Natural killer cell treated with Interleukin-12 subunit alpha and Interleukin-12 subunit beta and Interleukin-15 and Interleukin-18, amount 100 ng/mL, for 72 hours (primary cell): Measurements from ENCODE around the gene BCLAF1. TPM values are rescaled to one million over a fixed set of nuclear protein-coding genes. Genes with fewer than 3 reads are reported as not detected.
"Not testable (repeated sequence)": the region's sequence is repeated elsewhere in the genome, so short reads cannot be mapped to it uniquely, and the experiment has no call there.

Experiments used
- ATAC-seq, 2 donors: fragments of 150-1000 bp; cut with Tn5 transposase in 1 of 2; sonication (Bioruptor Pico), chemical (Tn5 transposase) in 1 of 2; 2 replicates each; pipeline ENCODE4 v1.10.0; 2021
- DNase-seq: peaks from one replicate; pipeline ENCODE4 v3.0.0; 2022; ENCODE audit warnings: low spot score
- H3K27ac Mint-ChIP-seq, 2 donors: 1 replicate in 1 of 2; 2 replicates in 1 of 2; pipeline ENCODE4 v1.8.0; 2022; ENCODE audit warnings: mixed read lengths in 2 of 2, mild to moderate bottlenecking in 1 of 2, moderate library complexity in 1 of 2
- H3K27me3 Mint-ChIP-seq, 2 donors: 1 replicate in 1 of 2; 2 replicates in 1 of 2; pipeline ENCODE4 v1.8.0; 2022; ENCODE audit warnings: mixed read lengths in 2 of 2
- H3K36me3 Mint-ChIP-seq: one replicate; pipeline ENCODE4 v1.8.0; 2022; ENCODE audit warnings: mixed read lengths
- H3K4me1 Mint-ChIP-seq, 2 donors: 1 replicate in 1 of 2; 2 replicates in 1 of 2; pipeline ENCODE4 v1.8.0; 2022; ENCODE audit warnings: low read depth in 2 of 2, mixed read lengths in 2 of 2, mild to moderate bottlenecking in 1 of 2
- H3K4me3 Mint-ChIP-seq: one replicate; pipeline ENCODE4 v1.8.0; 2022; ENCODE audit warnings: mixed read lengths
- H3K9me3 Mint-ChIP-seq: 2 replicates; pipeline ENCODE4 v1.8.0; 2022; ENCODE audit warnings: mixed read lengths
- total RNA-seq, 2 donors: library from RNA; stranded (reverse); gene quantifications; one replicate each; pipeline ENCODE4 v1.2.3, GENCODE V29; 2022

The BCLAF1 gene
- total RNA-seq, 2 donors from 2014 or later, result 200 to 203 TPM

DNA sequence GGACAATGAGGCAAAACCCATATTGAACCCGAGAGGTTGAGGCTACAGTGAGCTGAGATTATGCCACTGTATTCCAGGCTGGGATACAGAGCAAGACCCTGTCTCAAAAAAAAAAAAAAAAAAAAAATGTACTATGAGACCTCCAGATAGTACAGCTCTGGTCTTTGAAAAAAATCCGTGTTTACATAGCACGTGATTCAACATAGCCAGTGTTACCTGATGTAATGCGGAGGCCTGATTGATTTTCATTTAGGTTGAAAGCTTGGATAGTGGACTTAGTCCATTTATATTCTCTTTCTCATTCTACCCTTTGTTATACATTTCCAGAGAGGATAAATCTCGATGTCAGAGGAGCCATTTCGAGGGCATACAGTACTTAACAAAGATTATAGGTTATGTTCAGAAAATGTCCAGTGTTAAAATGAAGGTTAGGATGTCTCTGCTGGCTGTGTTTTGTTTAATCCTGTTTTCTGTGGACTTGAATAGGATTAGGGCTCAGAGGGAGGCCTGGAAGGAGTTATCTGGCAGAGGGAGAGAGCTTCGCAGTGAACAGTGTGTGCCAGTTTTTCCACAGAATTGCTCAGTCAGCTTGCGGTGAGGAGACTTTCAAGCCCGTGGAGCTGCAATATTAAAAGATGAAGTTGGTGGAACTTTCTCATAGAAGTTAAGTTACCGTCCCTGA is 33.9 kb upstream of the BCLAF1 start:
- no peak overlapping the region for H3K4me3 Mint-ChIP-seq
- H3K4me1 Mint-ChIP-seq, result no peaks in the 10 kb centered on the region
- H3K9me3 Mint-ChIP-seq, result no peaks in the 10 kb centered on the region
- H3K36me3 Mint-ChIP-seq, result no peaks in the 10 kb centered on the region
- no peaks in the 10 kb centered on the region for H3K27me3 Mint-ChIP-seq
- DNase-seq (no peak), ATAC-seq (no peak)
- no peak overlapping the region for H3K27ac Mint-ChIP-seq

DNA sequence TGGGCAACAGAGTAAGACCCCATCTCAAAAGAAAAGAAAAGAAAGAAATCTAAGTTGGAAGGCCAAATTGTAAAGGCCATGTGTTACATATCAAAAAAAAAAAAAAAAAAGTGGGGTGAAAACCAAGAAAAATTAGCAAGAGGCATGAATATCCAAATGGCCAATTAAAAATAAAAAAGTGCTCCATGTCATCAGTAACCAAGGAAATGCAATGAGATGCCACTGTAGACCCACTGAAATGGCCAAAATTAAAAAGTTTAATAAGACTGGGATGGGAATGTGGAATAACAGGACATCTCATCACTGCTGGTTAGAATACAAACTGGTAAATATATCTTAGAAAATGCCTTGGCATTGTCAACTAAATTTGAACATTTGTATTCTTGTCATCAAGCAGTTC is 30.1 kb upstream of the BCLAF1 start:
- H3K9me3 Mint-ChIP-seq, result no peaks in the 10 kb centered on the region
- DNase-seq (no peak), ATAC-seq (no peak)
- no peak overlapping the region for H3K27ac Mint-ChIP-seq
- no peaks in the 10 kb centered on the region for H3K4me1 Mint-ChIP-seq
- H3K36me3 Mint-ChIP-seq, result no peaks in the 10 kb centered on the region
- H3K27me3 Mint-ChIP-seq, result no peaks in the 10 kb centered on the region
- H3K4me3 Mint-ChIP-seq, result no peak overlapping the region

DNA sequence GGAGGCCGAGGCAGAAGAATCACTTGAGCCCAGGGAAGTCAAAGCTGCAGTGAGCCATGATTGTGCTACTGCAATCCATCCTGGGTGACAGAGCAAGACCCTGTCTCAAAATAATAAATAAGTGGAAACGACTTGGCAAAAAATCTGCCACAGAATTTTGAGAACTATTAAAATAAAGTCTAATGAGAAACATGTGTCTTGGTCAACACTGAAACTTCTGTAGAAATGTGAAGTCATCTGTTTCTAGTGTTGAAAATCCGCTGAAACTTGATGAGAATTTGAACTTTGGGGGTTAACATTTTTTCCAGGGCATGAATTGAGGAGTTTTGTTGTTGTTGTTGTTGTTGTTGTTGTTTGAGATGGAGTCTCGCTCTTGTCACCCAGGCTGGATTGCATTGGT is 29.0 kb upstream of the BCLAF1 start:
- Mint-ChIP-seq H3K9me3 (no peaks in the 10 kb centered on the region), H3K27me3 (no peaks in the 10 kb centered on the region), H3K27ac (no peak overlapping the region), H3K4me3 (no peak overlapping the region), H3K4me1 (no peaks in the 10 kb centered on the region), H3K36me3 (no peaks in the 10 kb centered on the region)
- ATAC-seq, result no peak
- no peak for DNase-seq

DNA sequence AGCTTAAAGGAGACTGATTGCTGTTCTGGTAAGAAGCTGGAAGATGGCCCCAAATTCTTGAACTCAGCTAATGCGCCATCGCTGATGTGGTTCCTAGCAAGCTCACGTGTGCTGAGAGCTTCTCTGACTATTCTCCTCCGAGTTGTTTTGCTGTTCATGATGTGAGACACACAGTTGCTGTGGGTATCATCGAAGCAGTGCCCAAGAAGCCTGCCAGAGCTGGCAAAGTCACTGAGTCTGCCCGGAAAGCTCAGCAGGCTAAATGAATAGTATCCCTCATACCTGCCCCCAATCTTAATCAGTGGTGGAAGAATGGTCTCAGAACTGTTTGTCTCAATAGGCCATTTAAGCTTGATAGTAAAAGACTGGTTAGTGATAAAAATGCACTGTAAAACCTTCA is 28.3 kb upstream of the BCLAF1 start:
- Mint-ChIP-seq H3K4me1 (no peaks in the 10 kb centered on the region), H3K36me3 (no peaks in the 10 kb centered on the region), H3K4me3 (no peak overlapping the region), H3K9me3 (no peaks in the 10 kb centered on the region), H3K27ac (no peak overlapping the region), H3K27me3 (peaks cover 0 to 3% of the 10 kb centered on the region in 2 donors)
- DNase-seq, result no peak
- no peak for ATAC-seq

DNA sequence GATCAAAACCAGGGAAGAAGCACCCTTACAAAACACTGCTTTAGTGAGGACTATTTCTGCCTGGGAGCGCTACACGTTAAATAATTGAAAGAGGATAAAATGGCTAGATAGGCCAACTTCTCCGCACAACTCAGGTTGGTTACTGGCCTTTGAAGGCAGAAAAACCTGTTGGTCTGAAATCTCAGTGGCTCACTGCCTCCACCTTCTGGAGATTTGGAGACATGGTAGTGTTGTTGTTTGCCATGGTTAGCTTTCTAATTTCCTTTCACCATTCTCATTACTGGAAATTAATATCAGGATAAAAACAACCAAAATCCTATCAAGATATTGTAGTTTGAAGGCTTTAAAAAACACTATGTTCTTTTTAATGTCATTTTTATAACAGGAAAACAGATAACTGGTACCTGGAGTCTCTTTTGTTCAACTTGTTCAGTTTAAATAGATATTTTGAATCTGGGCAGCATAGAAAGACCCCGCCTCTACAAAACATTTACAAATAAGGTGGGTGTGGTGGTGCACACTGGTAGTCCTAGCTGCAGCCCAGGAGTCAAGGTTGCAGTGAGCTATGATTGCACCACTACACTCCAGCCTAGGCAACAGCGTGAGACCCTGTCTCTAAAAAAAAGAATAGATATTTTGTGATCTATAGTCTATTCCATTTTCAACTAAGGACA is 27.5 kb upstream of the BCLAF1 start:
- Mint-ChIP-seq H3K27me3 (peaks cover 0 to 3% of the 10 kb centered on the region in 2 donors), H3K27ac (no peak overlapping the region), H3K36me3 (no peaks in the 10 kb centered on the region), H3K4me1 (no peaks in the 10 kb centered on the region), H3K4me3 (no peak overlapping the region), H3K9me3 (no peaks in the 10 kb centered on the region)
- ATAC-seq (peak; percentile 62 to 64), DNase-seq (no peak)

DNA sequence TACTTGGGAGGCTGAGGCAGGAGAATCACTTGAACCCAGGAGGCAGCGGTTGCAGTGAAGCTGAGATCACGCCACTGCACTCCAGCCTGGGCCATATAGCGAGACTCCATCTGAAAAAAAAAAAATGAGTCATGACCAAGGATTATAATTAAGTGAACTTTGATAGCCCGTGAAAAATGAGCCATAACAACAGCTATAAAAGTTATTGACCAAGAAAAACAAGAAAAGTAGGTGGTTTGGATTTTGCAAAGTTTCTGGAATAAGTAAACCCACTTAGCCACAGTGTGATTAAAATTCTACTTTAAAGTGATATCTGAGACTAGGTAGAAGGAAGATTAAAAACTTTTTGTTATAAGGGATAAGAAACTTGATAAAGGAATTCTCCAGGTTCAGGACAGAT is 25.9 kb upstream of the BCLAF1 start:
- Mint-ChIP-seq H3K4me1 (no peaks in the 10 kb centered on the region), H3K9me3 (no peaks in the 10 kb centered on the region), H3K36me3 (no peaks in the 10 kb centered on the region), H3K4me3 (no peak overlapping the region), H3K27ac (no peak overlapping the region), H3K27me3 (peaks cover 0 to 3% of the 10 kb centered on the region in 2 donors)
- no peak for DNase-seq
- no peak for ATAC-seq

DNA sequence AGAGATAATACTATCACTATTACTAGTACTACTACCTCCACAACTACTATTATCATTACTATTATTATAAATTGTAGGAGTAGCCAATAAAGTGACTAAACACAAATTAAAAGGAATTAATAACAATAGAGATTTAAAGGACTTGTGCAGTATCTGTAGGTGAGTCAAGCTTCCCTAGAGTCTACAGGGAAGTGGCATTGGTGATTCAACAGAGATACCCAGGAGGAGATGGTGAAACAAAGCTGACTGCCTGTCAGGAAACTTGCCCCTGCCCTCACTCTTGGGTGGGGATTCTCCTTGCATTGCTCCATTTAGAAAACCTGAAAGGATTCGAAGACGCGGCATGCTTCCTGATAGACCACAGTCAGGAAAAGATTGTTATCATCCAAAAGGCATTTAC is 23.3 kb upstream of the BCLAF1 start:
- Mint-ChIP-seq H3K4me1 (no peaks in the 10 kb centered on the region), H3K27me3 (peaks cover 0 to 3% of the 10 kb centered on the region in 2 donors), H3K27ac (no peak overlapping the region), H3K9me3 (no peaks in the 10 kb centered on the region), H3K36me3 (no peaks in the 10 kb centered on the region), H3K4me3 (no peak overlapping the region)
- ATAC-seq (no peak), DNase-seq (no peak)

DNA sequence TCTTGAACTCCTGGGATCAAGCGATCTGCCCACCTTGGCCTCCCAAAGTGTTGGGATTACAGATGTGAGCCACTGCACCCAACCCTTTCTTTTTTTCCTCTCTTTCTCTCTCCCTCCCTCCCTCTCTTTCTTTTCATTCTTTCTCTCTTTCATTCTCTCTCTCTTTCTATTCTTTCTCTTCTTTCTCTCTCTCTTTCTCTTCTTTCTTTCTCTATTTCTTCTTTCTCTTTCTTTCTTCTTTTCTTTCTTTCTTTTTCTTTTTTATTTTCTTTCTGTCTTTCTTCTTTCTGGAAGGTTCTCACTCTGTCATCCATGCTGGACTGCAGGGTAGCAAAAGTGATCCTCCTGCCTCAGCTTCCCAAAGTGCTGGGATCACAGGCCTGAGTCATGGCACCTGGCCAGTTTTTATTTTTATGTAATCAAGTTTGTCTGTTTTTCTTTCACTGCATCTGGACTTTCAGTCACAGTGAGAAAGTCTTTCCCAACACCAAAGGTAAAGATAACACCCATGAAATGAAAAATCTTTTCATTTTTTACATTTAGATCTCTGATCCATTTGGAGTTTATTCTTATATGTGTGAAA is 20.2 kb upstream of the BCLAF1 start:
- H3K36me3 Mint-ChIP-seq, result no peaks in the 10 kb centered on the region
- no peaks in the 10 kb centered on the region for H3K9me3 Mint-ChIP-seq
- ATAC-seq (no peak), DNase-seq (no peak)
- no peaks in the 10 kb centered on the region for H3K4me1 Mint-ChIP-seq
- peaks cover 0 to 3% of the 10 kb centered on the region in 2 donors for H3K27me3 Mint-ChIP-seq
- H3K4me3 Mint-ChIP-seq, result no peak overlapping the region
- no peak overlapping the region for H3K27ac Mint-ChIP-seq

DNA sequence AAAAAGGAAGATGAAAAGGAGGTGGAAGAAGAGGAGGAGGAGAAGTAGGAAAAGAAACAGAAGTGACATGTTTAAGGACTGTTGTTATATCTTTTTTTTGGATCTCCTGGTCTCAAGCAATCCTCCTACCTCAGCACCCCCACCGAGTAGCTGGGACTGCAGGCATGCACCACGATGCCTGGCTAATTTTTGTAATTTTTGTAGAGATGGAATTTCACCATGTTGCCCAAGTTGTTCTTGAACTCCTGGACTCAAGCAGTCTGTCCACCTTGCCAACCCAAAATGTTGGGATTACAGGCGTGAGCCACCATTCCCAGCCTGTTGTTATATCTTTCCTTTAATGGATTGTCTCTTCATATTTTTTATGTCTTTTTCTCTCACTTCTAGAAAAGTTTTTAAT is 19.5 kb upstream of the BCLAF1 start:
- no peak for DNase-seq
- Mint-ChIP-seq H3K27me3 (peaks cover 0 to 3% of the 10 kb centered on the region in 2 donors), H3K27ac (no peak overlapping the region)

DNA sequence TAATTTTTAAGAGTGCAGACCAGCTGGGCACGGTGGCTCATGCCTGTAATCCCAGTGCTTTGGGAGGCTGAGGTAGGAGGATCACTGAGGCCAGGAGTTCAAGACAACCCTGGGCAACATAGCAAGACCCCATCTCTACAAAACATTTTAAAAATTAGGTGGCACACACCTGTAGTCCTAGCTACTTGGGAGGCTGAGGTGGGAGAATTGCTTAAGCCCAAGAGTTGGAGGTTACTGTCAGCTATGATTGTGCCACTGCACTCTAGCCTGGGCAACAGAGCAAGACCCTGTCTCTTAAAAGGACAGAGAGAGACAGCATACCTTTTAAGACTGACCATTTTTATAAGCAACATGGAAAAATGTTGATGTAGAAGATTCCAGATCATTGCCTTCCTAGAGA is 18.8 kb upstream of the BCLAF1 start:
- ATAC-seq, H3K4me1 Mint-ChIP-seq, H3K27me3 Mint-ChIP-seq, H3K36me3 Mint-ChIP-seq, DNase-seq, H3K27ac Mint-ChIP-seq, H3K4me3 Mint-ChIP-seq, H3K9me3 Mint-ChIP-seq: not testable (repeated sequence)

More for the DNA sequence above, 19.5 kb upstream of the BCLAF1 start:
- Mint-ChIP-seq H3K4me3 (no peak overlapping the region), H3K36me3 (no peaks in the 10 kb centered on the region), H3K9me3 (no peaks in the 10 kb centered on the region), H3K4me1 (no peaks in the 10 kb centered on the region)
- no peak for ATAC-seq

DNA sequence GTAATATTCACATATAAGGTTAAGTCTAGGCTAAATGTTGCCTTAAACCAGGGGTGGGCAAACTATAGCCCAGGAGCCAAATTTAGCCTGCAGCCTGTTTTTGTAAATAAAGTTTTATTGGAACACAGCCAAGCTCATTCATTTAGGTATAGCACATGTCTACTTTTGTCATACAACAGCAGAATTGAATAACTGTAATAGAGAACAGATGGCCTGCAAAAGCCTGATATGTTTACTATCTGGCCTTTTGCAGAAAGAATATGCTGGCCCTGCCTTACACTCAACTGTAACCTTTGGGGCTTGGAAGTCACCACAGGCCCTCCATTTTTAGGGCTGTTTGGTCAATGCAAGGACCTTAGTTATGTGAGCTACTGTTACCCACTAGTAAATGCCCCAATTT is 17.7 kb upstream of the BCLAF1 start:
- H3K9me3 Mint-ChIP-seq, result no peaks in the 10 kb centered on the region
- no peak overlapping the region for H3K27ac Mint-ChIP-seq
- no peaks in the 10 kb centered on the region for H3K27me3 Mint-ChIP-seq
- H3K4me1 Mint-ChIP-seq, result no peaks in the 10 kb centered on the region
- H3K36me3 Mint-ChIP-seq, result no peaks in the 10 kb centered on the region
- no peak overlapping the region for H3K4me3 Mint-ChIP-seq
- DNase-seq (no peak), ATAC-seq (no peak)

DNA sequence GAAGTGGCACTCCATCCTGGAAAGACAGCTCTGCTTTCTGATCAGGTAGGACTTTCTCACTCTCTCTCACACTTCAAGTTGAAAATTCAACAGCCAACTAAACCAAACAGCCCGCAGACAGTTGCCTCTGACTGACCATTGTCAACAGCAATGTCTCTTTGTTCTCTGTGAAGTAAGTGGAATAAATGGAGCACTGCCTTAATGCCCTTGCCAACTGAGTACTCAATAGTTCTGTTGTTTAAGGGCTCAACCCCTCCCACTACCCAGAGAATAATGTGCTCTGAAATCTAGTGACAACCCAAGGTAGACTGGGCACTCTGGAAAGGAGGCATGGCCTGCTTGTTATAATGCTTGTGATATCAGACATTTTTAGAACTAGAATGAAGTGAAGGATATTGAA is 16.8 kb upstream of the BCLAF1 start:
- no peak for DNase-seq
- Mint-ChIP-seq H3K4me1 (no peaks in the 10 kb centered on the region), H3K4me3 (no peak overlapping the region), H3K27me3 (no peaks in the 10 kb centered on the region), H3K36me3 (no peaks in the 10 kb centered on the region), H3K9me3 (no peaks in the 10 kb centered on the region), H3K27ac (no peak overlapping the region)
- no peak for ATAC-seq

DNA sequence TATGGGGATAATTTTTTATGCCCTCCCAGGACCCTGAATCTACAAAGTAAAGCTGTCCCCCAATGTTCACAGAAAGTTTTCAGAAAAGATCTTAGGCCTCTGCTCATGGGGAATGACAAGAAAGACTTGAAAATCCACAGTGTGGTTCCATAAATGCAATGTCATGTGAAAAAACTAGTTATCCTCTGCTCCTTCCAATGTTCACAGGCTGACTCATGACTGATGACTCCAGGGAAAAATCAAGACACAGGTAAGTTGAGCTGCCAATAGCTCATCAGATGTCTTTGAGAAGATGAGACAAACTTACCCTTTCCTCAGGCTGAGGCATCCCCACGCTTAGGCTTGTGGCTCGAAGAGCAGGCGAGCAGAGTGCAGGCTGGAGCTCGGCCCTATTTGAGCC is 14.8 kb upstream of the BCLAF1 start:
- no peaks in the 10 kb centered on the region for H3K9me3 Mint-ChIP-seq
- no peak overlapping the region for H3K4me3 Mint-ChIP-seq
- H3K27ac Mint-ChIP-seq, result no peak overlapping the region
- ATAC-seq, result no peak
- no peaks in the 10 kb centered on the region for H3K36me3 Mint-ChIP-seq
- no peak for DNase-seq
- no peaks in the 10 kb centered on the region for H3K27me3 Mint-ChIP-seq
- no peaks in the 10 kb centered on the region for H3K4me1 Mint-ChIP-seq

DNA sequence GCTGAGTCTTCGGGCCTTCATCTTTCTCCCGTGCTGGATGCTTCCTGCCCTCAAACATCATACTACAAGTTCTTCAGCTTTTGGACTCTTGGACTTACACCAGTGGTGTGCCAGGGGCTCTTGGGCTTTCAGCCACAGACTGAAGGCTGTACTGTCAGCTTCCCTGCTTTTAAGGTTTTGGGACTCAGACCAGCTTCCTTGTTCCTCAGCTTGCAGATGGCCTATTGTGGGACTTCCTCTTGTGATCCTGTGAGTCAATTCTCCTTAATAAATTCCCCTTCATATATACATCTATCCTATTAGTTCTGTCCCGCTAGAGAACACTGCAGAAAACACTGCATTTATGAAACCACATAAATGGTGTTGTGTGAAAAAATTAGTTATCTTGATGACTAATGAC is 13.9 kb upstream of the BCLAF1 start:
- Mint-ChIP-seq H3K9me3 (no peaks in the 10 kb centered on the region), H3K4me1 (no peaks in the 10 kb centered on the region), H3K36me3 (no peaks in the 10 kb centered on the region), H3K4me3 (no peak overlapping the region), H3K27ac (no peak overlapping the region), H3K27me3 (no peaks in the 10 kb centered on the region)
- ATAC-seq (no peak), DNase-seq (no peak)
